H1 (cell line): ENCODE data around the gene ARHGEF4. TPM values are rescaled to one million over a fixed set of nuclear protein-coding genes. Genes with fewer than 3 reads are reported as not detected.

Source experiments
- FOSL1 ChIP-seq: IDR thresholded peaks from 2 replicates; pipeline ENCODE4 v1.6.1; 2011; ENCODE audit warnings: mild to moderate bottlenecking, low read depth, low read length, moderate library complexity; ENCODE audit not compliant: insufficient read depth
- NANOG ChIP-seq: IDR thresholded peaks from 2 replicates; pipeline ENCODE4 v1.6.1; 2011; ENCODE audit warnings: low read length, low read depth, mild to moderate bottlenecking, inconsistent platforms; ENCODE audit not compliant: insufficient read depth, poor library complexity, severe bottlenecking
- SP1 ChIP-seq: IDR thresholded peaks from 2 replicates; pipeline ENCODE4 v1.6.1; 2011; ENCODE audit warnings: low read depth, low read length
- polyA plus RNA-seq, 7 experiments: library from polyadenylated mRNA; depleted of rRNA in 3 of 7; stranded (reverse) in 5 of 7; unstranded in 2 of 7; fragments of >200 nt in 5 of 7; fragments of 200-250 nt in 2 of 7; gene quantifications; 1 replicate in 5 of 7; 2 replicates in 1 of 7; 4 replicates in 1 of 7; pipeline versions ENCODE4 v1.2.1 to v1.2.3, GENCODE V29; 2011 to 2013; ENCODE audit warnings: missing spikeins in 2 of 7, mixed read lengths in 2 of 7
- total RNA-seq: library from RNA; stranded (reverse); fragmentation: NEBNext Ultra II Directional; extraction: Animal tissue kit (Norgen Biotek cat#: 25700); gene quantifications from 2 replicates; pipeline ENCODE4 v1.2.1, GENCODE V29; 2021

The ARHGEF4 gene
- total and polyA plus RNA-seq, 2 of the 8 experiments (the other 6 are each of a cell fraction or from before 2014, with no cell fraction given) = 10.6 to 14.6 TPM

- TF ChIP-seq NANOG (no peak), FOSL1 (no peak), SP1 (no peak)
Observed at GRCh38 chr2:131056204-131056931, 219.7 kb downstream of the ARHGEF4 start (continued).
